ENCODE measurements around the gene CMIP.

The CMIP gene

GRCh38 chr16:81578076-81578475, 133.5 kb downstream of the CMIP start:
- H3K36me3 Mint-ChIP-seq: no peaks in the 10 kb centered on the region
- no peaks in the 10 kb centered on the region for H3K4me1 Mint-ChIP-seq
- no peaks in the 10 kb centered on the region for H3K27me3 Mint-ChIP-seq
- CTCF ChIA-PET: no interaction called here
- no peak overlapping the region for H3K4me3 Mint-ChIP-seq
- DNase-seq: no peak
- no peak overlapping the region for H3K27ac Mint-ChIP-seq
- H3K9me3 Mint-ChIP-seq: no peaks in the 10 kb centered on the region

- H3K4me1 Mint-ChIP-seq: no peaks in the 10 kb centered on the region
- no peak overlapping the region for H3K4me3 Mint-ChIP-seq
- H3K36me3 Mint-ChIP-seq: no peaks in the 10 kb centered on the region
- H3K27me3 Mint-ChIP-seq: no peaks in the 10 kb centered on the region
- CTCF ChIA-PET: no interaction called here
- DNase-seq: no peak
- H3K9me3 Mint-ChIP-seq: no peaks in the 10 kb centered on the region
- H3K27ac Mint-ChIP-seq: no peak overlapping the region
Measured at GRCh38 chr16:81578636-81579413, 134.2 kb downstream of the CMIP start.

- no peak overlapping the region for H3K4me3 Mint-ChIP-seq
- no peaks in the 10 kb centered on the region for H3K36me3 Mint-ChIP-seq
- no peaks in the 10 kb centered on the region for H3K4me1 Mint-ChIP-seq
- CTCF ChIA-PET: no interaction called here
- no peak overlapping the region for H3K27ac Mint-ChIP-seq
- no peaks in the 10 kb centered on the region for H3K27me3 Mint-ChIP-seq
- no peaks in the 10 kb centered on the region for H3K9me3 Mint-ChIP-seq
- DNase-seq: no peak
Measured at GRCh38 chr16:81581107-81581506, 136.5 kb downstream of the CMIP start.

- no peaks in the 10 kb centered on the region for H3K27me3 Mint-ChIP-seq
- DNase-seq: no peak
- no peaks in the 10 kb centered on the region for H3K9me3 Mint-ChIP-seq
- no peak overlapping the region for H3K4me3 Mint-ChIP-seq
- no peaks in the 10 kb centered on the region for H3K4me1 Mint-ChIP-seq
- CTCF ChIA-PET: no interaction called here
- H3K27ac Mint-ChIP-seq: no peak overlapping the region
- no peaks in the 10 kb centered on the region for H3K36me3 Mint-ChIP-seq
Measured at GRCh38 chr16:81582655-81583441, 138.2 kb downstream of the CMIP start.

GRCh38 chr16:81583893-81584631, 139.5 kb downstream of the CMIP start:
- Mint-ChIP-seq H3K4me1 (no peaks in the 10 kb centered on the region), H3K4me3 (no peak overlapping the region), H3K9me3 (no peaks in the 10 kb centered on the region), H3K27me3 (no peaks in the 10 kb centered on the region), H3K27ac (no peak overlapping the region), H3K36me3 (no peaks in the 10 kb centered on the region)
- no peak for DNase-seq
- CTCF ChIA-PET: interaction anchor here (0.8 kb wide), 1 partner anchor 180 kb away, joined by 5 read pairs; no protein-coding TSS in a partner anchor

DNA sequence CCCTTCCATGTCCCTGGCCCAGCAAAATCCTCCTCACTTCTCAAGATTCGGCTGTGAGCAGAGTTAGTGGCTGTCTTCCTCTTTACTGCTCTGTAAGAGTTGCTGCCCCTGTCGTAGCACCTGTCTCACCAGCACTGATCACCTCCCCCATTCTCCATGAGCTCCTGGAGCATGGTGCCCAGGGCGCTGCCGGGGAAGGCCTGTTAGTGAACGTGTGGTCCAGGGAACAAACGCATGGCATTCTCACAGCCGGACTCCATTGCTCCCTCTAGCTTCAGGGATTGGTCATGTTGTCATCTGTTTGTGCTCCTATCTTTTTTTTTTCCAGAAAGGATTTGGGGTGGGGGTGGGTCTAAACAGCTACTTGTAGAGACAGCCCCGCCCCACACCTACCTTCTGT, 141.2 kb downstream of the CMIP start:
- no peak overlapping the region for H3K4me3 Mint-ChIP-seq
- DNase-seq: no peak
- no peaks in the 10 kb centered on the region for H3K4me1 Mint-ChIP-seq
- H3K27ac Mint-ChIP-seq: no peak overlapping the region
- H3K9me3 Mint-ChIP-seq: no peaks in the 10 kb centered on the region
- H3K36me3 Mint-ChIP-seq: no peaks in the 10 kb centered on the region
- no peaks in the 10 kb centered on the region for H3K27me3 Mint-ChIP-seq
- CTCF ChIA-PET: no interaction called here

GRCh38 chr16:81586417-81586816, 141.8 kb downstream of the CMIP start:
- H3K27ac Mint-ChIP-seq: no peak overlapping the region
- H3K9me3 Mint-ChIP-seq: no peaks in the 10 kb centered on the region
- CTCF ChIA-PET: no interaction called here
- DNase-seq: no peak
- H3K27me3 Mint-ChIP-seq: no peaks in the 10 kb centered on the region
- no peaks in the 10 kb centered on the region for H3K4me1 Mint-ChIP-seq
- no peaks in the 10 kb centered on the region for H3K36me3 Mint-ChIP-seq
- no peak overlapping the region for H3K4me3 Mint-ChIP-seq

DNA sequence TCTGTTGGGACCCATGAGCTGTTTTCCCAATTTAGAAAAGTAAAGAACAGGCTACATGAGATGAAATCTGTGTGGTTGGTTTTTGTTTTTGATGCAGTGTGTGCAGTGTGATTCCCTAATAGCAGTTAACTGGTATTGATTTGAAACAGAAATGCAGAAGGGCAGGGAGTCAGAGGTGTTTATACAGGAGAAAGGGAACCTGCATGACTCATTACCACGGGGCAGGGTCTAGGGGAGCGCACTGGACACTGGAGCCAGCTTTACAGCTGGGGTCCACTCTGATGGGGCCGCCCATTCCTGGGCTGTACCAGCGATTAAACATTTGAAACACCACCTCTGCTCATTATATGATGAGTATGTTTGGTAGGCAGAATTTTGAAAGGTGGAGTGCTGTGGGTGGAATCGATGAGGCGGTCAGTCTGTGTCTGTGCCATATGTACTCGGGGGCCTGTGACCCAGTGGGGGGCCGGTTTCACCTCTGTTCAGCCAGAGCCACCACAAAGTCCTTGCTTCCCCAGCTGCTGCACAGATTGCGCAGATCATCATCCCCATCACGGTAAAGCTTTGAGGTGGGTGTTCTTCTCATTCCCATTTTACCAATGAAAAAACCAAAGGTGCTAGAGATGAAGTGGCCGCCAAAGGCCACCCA, 142.5 kb downstream of the CMIP start:
- CTCF ChIA-PET: no interaction called here
- Mint-ChIP-seq H3K4me3 (no peak overlapping the region), H3K4me1 (no peaks in the 10 kb centered on the region), H3K36me3 (no peaks in the 10 kb centered on the region), H3K27ac (no peak overlapping the region), H3K9me3 (no peaks in the 10 kb centered on the region), H3K27me3 (no peaks in the 10 kb centered on the region)
- no peak for DNase-seq

- DNase-seq: no peak
- Mint-ChIP-seq H3K36me3 (no peaks in the 10 kb centered on the region), H3K9me3 (no peaks in the 10 kb centered on the region), H3K4me1 (no peaks in the 10 kb centered on the region), H3K27ac (no peak overlapping the region), H3K27me3 (no peaks in the 10 kb centered on the region), H3K4me3 (no peak overlapping the region)
- CTCF ChIA-PET: interaction anchor here (1.0 kb wide), 1 partner anchor 11 kb away, joined by 3 read pairs; no protein-coding TSS in a partner anchor
Measured at GRCh38 chr16:81587626-81588160, 143.1 kb downstream of the CMIP start.

DNA sequence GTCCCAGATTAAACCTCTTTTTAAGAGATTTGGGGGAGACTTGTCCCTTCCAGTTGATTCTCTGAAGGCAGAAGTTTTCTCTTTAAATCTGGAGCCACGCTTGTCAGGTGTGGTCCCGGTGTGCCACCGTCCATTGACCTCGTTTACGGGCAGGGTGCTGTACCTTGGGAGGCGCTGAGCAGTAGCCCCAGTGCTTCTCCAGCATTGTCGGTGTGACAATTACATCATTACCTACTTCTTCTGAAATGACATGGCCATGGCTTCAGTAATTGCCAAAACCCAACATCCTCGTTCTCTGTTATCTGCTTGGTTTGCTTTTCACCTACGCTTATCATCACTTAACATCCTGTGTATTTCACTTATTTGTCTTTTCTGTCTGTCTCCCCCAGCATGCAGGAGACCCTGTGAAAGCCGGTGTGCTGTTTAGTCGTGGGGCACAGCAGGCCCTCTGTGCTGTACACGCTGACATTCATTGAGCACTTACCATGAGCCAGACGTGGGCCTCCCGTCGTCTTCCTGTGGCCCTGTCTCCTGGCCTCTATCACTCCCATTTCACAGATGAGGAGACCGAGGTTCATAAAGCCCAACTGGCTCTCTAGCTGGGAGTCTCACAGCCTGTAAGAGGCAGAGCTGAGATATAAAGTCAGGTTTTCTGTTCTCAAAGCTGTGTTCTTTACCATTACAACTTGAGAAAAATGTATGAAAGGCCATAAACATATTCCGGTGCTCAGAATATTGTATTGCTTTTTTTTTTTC, 143.9 kb downstream of the CMIP start:
- Mint-ChIP-seq H3K4me1 (no peaks in the 10 kb centered on the region), H3K27me3 (no peaks in the 10 kb centered on the region), H3K36me3 (no peaks in the 10 kb centered on the region), H3K4me3 (no peak overlapping the region), H3K27ac (no peak overlapping the region), H3K9me3 (no peaks in the 10 kb centered on the region)
- CTCF ChIA-PET: interaction anchor here (1.0 kb wide), 1 partner anchor 11 kb away, joined by 3 read pairs; no protein-coding TSS in a partner anchor
- DNase-seq: no peak

DNA sequence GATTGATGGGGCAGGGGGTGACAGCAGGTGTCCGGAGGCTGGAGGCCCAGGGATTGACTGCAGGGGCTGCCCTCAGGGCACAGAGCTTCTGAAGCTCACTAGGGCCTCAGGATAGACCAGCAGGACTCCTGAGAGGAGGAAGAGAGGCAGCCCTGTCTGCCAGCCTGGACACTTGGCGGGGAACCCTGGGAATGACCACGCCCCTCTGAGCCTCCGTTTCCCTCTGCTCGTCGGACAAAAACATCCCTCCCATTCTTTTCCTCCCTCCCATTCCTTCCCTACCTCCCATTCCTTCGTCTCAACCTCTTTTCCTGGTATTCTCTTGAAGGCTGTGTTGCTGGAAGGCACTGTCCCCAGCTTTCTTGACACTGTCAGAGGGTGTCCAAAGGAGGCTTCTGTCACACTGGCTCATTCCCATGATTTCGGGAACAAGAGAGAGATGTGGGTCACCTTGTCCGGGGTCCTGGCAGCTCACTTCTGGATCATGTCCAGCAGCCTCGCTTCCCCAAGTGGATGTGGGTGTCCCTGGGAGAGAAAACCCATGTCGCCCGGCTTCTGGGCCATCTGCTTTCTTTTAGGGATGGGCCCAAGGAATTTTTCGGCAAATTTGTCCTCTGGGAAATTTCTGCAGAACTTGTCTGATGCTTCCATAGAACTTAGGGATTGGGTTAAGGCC, 145.5 kb downstream of the CMIP start:
- Mint-ChIP-seq H3K27me3 (no peaks in the 10 kb centered on the region), H3K27ac (no peak overlapping the region), H3K4me3 (no peak overlapping the region), H3K36me3 (no peaks in the 10 kb centered on the region), H3K9me3 (no peaks in the 10 kb centered on the region), H3K4me1 (no peaks in the 10 kb centered on the region)
- no peak for DNase-seq
- CTCF ChIA-PET: no interaction called here

DNA sequence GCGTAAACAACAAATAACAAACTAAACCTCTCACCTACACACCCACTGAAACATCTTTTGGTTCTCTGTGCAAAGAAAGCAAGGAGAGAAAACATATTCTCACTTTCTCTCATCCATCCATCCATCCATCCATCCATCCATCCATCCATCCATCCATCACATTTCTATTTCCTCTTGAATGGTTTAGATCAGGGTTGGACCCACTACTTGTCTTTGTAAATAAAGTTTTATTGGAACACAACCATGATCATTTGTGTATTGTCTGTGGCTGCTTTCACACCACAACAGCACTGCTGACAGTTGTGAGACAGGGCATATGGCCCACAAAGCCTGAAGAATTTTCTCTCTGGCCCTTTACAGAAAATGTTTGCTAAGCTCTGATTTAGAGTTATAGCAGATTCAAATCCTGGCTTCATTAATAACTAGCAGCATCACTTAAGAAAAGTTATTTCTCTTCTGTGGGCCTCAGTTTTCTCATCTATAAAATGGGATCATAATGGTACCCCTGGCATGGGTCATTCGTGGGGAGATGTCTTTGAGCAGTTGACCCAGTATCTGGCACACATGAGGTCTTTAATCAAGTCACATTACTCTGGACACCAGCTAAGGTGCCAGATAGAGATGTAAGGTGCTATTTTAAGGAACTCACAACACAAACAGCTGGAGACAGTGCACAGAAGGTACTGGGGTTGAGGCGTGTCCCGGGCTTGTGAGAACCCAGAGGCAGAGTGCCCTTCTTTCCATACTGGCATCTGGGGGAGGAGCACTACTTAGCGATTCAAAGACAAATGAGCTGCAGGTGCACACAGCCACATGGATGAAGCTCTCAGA, 146.3 kb downstream of the CMIP start:
- no peak for DNase-seq
- CTCF ChIA-PET: no interaction called here
- H3K36me3 Mint-ChIP-seq: no peaks in the 10 kb centered on the region
- H3K27ac Mint-ChIP-seq: no peak overlapping the region
- H3K27me3 Mint-ChIP-seq: no peaks in the 10 kb centered on the region
- no peaks in the 10 kb centered on the region for H3K9me3 Mint-ChIP-seq
- H3K4me3 Mint-ChIP-seq: no peak overlapping the region
- H3K4me1 Mint-ChIP-seq: no peaks in the 10 kb centered on the region
